Measurements from ENCODE around the gene SLC25A13.

SLC25A13 gene

DNA sequence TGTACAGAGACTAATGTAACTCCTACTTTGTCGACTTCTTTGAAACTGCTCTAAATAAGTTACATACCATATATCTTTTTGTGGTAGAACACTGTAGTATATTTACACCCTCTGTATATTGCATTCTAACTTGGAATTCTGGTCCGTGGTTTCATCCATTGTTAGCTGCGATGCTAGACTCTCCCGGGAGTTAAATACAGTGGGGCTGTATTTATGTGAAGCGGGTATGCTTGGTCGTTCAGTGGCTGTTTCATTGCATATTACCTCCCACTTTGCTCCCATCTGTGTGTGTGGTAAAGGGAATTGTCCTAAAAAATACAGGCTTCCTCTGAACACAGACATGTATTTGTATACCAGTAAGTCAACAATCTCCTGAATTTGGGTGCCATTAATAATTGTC is 231.1 kb downstream of the SLC25A13 start:
- no peak for DNase-seq (ENCODE audit: low read depth)

DNA sequence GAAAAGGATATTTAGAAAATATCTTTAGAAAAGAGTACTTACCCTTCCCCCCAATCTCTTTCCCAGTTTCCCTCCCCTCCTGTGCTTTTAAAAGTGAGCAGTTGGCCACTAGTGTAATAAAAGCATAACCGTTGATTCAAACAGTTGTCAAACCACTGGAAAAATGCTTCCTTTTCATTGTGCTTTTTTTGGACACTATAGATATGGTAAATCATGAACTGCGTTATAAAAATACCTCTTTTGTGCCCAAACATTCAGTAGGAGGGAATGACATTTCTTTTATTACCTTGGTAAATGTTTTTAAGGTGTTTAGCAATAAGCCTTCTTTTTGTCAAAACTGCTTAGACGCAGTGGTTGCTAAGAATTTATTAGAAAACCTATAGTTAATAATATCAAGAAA is 232.4 kb downstream of the SLC25A13 start:
- DNase-seq (ENCODE audit: low read depth): no peak

DNA sequence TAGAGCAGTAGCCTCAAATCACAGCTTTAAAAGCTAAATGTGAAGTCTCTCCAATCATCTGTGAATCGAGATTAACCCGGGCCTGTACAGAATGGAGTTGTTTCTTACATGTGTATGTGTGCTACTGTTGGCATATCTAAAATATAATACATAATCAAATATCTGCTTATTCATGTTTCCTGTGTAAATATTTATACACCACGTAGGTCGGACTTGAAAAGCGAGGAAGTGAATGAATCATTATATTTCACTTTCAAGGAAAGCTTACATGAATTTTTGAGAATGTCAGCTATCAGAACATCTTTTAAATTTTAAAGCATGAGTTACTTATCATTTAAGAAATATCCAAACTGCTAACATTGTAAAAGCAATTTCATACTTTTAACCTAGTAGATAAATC is 233.3 kb downstream of the SLC25A13 start:
- peak; percentile 73 for DNase-seq (ENCODE audit: low read depth)

DNA sequence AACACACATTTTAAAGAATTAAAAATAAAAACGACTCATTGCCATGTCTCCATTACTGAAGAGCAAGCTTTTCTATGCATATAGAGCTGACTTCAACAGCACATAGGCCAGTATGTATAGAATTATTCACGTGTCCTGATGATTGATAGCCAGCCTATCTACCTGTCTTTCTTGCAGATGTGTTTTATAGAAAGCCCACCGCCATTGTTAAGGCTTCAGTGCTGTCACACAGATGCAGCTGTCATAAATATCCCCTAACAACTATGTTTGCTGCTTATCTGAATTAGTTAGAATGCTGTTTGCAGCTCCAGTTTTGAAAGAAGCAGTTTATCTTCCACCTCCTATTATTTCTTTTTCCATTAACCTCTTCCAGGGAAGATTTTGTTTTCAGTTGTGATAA is 235.9 kb downstream of the SLC25A13 start:
- DNase-seq (ENCODE audit: low read depth): no peak

DNA sequence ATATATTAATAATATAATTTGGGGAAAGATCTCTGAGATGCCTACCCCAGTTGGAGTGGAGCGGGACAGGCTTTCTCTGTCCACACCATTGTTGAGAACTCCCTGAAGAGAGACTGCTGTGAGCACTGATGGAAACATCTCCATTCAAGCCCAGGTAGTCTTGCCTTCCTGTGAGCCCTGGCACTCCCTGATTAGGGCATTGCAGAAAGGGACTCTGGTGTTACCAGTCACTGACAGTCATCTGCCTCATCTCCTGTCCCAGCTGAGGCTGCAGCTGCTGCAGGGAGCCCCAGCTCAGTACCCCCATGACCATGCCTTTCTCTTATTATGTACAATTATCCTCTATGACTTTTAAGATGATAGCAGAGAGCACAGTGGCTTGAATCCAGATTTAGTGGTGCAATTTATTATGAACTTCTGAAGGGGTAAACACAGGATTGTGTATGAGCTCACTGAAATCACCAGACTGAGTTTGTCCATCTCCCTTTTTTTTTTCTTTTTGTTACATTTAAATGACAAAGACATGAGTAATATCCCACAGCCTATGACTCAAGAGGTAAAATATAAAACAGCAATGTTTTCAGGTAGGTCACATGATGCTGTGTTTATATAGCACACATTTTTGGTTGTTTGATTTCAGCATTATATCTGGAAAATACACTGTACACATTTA is 236.9 kb downstream of the SLC25A13 start:
- DNase-seq (ENCODE audit: low read depth): peak; percentile 85

DNA sequence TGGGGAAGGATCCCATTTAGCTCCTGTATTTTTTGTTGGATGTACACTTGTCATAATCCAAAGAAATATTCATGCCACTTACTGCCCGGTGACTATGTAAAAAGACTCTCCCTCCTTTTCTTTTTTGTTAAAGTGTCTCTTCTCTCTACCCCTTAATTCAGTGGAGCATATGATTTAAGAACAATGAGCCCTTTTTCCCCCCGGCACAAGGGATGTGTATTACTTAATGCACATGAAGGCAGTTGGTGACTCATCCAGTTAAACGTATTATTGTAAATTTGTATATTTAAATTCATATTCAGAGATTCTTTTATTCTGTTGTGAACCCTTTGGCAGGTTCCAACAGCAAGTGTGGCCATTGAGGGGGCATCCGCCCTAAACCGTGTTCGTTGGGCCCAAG is 241.9 kb downstream of the SLC25A13 start:
- peak; percentile 31 for DNase-seq (ENCODE audit: low read depth)

DNA sequence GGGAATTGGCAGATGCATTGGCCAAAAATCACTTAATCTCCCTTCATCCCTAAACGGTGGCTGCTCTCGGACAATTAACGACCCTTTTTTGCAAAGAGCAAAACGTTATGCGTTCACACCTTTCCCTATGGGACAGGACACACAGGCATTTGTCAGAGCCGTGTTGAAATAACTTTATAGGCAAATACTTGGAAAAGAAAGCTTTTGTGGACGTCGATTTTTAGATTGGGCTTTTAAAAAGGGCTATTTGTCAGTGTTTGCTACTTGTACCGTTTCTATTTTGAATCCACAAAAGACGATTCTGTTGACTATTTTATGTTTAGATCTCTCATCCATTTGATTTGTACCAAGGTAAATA is 245.6 kb downstream of the SLC25A13 start:
- DNase-seq (ENCODE audit: low read depth): no peak

DNA sequence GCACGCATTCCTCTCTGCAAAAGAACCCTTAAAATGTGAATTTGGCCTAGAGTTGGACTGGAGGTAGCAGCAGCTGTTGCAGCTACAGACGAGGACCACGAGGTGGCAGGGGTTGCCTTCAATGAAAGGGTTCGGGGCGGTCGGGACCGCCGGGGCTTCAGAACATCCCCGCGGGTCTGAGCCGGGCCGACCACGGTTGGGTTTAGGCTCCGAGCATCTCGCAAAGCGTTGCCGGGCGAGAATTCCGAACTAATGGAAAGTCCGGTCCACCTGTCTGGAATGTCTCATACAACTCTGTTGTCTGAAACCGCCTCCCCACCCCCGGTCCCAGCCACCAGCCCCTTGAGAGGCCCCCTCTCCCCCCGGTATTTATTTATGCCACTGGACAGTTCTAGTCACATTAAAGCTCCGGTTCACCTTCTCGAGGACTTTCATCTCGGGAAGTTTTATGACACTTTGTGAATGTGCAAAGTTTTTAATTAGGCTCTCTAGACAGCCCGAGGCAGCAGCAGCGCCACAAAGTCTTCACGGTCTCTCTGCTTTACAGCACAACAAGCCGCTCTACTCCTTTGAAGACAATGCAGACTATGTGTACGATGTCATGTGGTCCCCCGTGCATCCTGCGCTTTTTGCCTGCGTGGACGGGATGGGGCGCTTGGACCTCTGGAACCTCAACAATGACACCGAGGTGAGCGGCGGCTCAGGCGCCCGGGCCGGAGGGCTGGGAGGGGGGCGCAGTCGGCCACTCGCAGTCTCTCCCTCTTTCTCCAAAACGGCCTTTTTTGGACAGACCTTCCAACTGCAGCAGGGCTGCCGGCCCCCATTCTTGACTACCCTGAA is 246.2 kb downstream of the SLC25A13 start:
- peak; percentile 75 for DNase-seq (ENCODE audit: low read depth)

DNA sequence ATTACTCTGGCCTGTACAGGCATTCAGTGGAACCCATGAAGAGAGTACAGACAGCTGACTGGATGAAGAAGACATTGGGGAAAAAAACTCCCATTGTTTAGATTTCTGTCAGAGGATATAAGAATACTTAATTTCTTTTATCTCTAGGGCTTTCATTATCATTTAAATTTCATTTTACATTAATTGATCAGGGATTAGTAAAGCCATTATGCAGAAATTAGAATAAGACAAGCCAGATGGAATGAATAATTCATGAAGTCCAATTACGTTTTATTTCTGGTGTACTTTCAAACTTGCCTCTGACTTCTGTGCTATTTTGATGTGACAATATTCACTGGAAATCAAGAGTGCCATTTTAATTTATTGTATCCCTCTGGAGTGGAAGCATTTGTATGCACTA is 247.0 kb downstream of the SLC25A13 start:
- no peak for DNase-seq (ENCODE audit: low read depth)

All from ELR (cell line).